IMR-90 (cell line): ENCODE measurements around the gene NOS3. TPM values are rescaled to one million over a fixed set of nuclear protein-coding genes. Genes with fewer than 3 reads are reported as not detected.

Experiments
- BHLHE40 ChIP-seq: fragments of 150-350 bp; IDR thresholded peaks from 2 replicates; pipeline ENCODE4 v1.6.1; 2016; ENCODE audit warnings: mild to moderate bottlenecking, low read depth, low read length
- CHD1 ChIP-seq: IDR thresholded peaks from 2 replicates; pipeline ENCODE4 v1.6.1; 2012; ENCODE audit warnings: low read depth, low read length, improper control_type of control experiment
- FOS ChIP-seq: fragments of 150-350 bp; IDR thresholded peaks from 2 replicates; pipeline ENCODE4 v1.6.1; 2016; ENCODE audit warnings: low read depth, low read length
- MAZ ChIP-seq: IDR thresholded peaks from 2 replicates; pipeline ENCODE4 v1.6.1; 2012; ENCODE audit warnings: low read depth, mild to moderate bottlenecking, low read length, improper control_type of control experiment, moderate library complexity, borderline replicate concordance
- NFE2L2 ChIP-seq: fragments of 150-350 bp; IDR thresholded peaks from 2 replicates; pipeline ENCODE4 v1.6.1; 2016; ENCODE audit warnings: low read depth, mild to moderate bottlenecking, low read length
- SMC3 ChIP-seq: fragments of 150-350 bp; IDR thresholded peaks from 2 replicates; pipeline ENCODE4 v1.6.1; 2016; ENCODE audit warnings: low read depth, mild to moderate bottlenecking, antibody characterized with exemption, low read length, moderate library complexity
- polyA plus RNA-seq, 3 experiments: library from polyadenylated mRNA; depleted of rRNA; stranded (reverse); fragments of >200 nt; gene quantifications; 2 replicates each; pipeline ENCODE4 v1.2.3, GENCODE V29; 2012; ENCODE audit warnings: low replicate concordance in 1 of 3
- total RNA-seq: library from RNA; depleted of rRNA; stranded (reverse); fragments of >200 nt; gene quantifications from 2 replicates; pipeline ENCODE4 v1.2.3, GENCODE V29; 2012

NOS3 gene
- total and polyA plus RNA-seq, 2 of the 4 experiments (the other 2 are of a cell fraction), result 0.72 to 2.0 TPM

DNA sequence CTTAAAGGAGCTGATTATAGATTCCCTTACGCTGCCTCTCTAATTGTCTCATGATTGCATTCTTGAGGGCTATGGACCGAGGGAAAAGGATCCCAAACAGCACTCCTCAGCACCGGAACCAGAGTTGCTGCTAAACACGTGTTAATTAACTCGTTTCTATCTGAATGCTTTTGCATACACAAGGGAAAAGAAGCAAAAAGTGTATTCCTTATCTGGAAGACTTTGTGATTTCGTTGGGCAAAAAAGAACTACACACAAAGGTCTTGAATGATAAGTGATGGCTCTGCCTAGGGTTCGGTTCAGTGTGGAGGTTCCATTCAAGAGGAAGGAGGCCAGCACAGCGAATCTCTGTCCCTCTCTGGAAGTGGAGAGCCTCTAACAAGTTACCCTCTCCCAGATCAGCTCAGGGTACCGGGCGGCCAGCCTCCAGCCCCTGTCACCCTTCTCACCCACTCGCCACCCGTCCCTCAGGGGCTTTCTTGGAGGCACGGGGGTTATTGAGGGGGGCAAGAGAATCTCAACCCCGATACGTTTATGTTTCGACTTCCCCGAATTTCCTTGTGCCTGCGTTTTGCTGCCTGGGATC is 68.1 kb downstream of the NOS3 start (continued):
- TF ChIP-seq BHLHE40 (no peak), FOS (no peak), CHD1 (no peak; the same call in 1 of the 2 replicates), MAZ (no peak), SMC3 (no peak), NFE2L2 (no peak)
